ENCODE data around the gene POU2F2. TPM values are rescaled to one million over a fixed set of nuclear protein-coding genes. Genes with fewer than 3 reads are reported as not detected.

Gene POU2F2
- total and polyA plus RNA-seq, 11 donors, result 0.16 to 10.1 (median 0.61) TPM

DNA sequence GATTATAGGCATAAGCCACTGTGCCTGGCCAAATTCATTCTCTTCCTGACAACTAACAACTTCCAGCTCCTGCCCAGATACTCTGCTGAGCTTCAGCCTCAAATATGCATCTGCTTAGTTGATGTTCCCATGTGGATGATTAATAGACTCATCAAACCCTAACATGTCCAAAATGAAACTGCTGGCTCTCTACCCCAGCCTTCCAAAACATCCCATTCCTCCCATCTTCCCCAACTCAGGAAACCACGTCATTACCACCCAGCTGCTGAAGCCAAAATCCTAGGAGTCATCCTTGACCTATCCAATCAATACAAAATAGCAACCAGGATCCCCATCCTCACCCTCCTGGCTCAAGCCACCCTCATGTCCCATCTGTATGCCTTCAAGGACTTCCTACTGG is 20.9 kb downstream of the POU2F2 start:
- peaks cover 0 to 37% (median 5%) of the 10 kb centered on the region in 12 donors for H3K4me1 ChIP-seq
- H3K9me3 ChIP-seq, result no peaks in the 10 kb centered on the region
- ATAC-seq (no peak), DNase-seq (no peak)
- no peak overlapping the region for H3K4me3 ChIP-seq
- WGBS, 4 donors, result 59 to 100% (median 67%) methylated on average over 1 of the region's 1 CpG
- H3K36me3 ChIP-seq, result peaks cover 0 to 9% (median 0%) of the 10 kb centered on the region in 9 donors
- H3K27ac ChIP-seq, result no peak overlapping the region
- TF ChIP-seq POLR2A (IDR thresholded peaks at IDR 0.05), result no peak
- TF ChIP-seq, protein P1, sequence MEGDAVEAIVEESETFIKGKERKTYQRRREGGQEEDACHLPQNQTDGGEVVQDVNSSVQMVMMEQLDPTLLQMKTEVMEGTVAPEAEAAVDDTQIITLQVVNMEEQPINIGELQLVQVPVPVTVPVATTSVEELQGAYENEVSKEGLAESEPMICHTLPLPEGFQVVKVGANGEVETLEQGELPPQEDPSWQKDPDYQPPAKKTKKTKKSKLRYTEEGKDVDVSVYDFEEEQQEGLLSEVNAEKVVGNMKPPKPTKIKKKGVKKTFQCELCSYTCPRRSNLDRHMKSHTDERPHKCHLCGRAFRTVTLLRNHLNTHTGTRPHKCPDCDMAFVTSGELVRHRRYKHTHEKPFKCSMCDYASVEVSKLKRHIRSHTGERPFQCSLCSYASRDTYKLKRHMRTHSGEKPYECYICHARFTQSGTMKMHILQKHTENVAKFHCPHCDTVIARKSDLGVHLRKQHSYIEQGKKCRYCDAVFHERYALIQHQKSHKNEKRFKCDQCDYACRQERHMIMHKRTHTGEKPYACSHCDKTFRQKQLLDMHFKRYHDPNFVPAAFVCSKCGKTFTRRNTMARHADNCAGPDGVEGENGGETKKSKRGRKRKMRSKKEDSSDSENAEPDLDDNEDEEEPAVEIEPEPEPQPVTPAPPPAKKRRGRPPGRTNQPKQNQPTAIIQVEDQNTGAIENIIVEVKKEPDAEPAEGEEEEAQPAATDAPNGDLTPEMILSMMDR (IDR thresholded peaks at IDR 0.05), result no peak
- H3K27me3 ChIP-seq, result peaks cover 0 to 5% (median 0%) of the 10 kb centered on the region in 9 donors
- intact Hi-C loops (cut with DNase I), result no loop called here

DNA sequence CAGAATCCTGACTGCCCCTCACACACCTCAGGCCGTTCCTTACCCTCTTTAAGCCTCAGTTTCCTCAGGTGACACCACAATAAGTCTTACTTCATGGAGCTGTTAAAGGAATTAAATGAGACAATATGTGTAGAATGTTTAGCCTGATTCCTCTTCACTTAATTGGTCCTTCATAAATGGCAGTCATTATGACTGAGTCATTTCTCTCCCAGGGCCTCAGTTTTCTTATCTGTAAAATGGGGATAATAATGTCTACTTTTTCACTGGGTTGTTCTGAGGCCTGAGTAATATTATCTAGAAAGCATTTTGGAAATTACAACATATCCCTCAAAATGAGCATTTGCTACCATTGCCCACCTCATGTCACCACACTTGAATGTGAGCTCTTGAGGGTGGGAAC is 21.6 kb downstream of the POU2F2 start:
- TF ChIP-seq POLR2A (IDR thresholded peaks at IDR 0.05), result no peak
- TF ChIP-seq, protein P1 (IDR thresholded peaks at IDR 0.05), result no peak
- peaks cover 0 to 3% (median 0%) of the 10 kb centered on the region in 9 donors for H3K36me3 ChIP-seq
- no peak overlapping the region for H3K27ac ChIP-seq
- H3K4me1 ChIP-seq, result peaks cover 0 to 37% (median 5%) of the 10 kb centered on the region in 12 donors
- 76 to 85% (median 78%) methylated on average over 1 of the region's 1 CpG for WGBS, 4 donors
- H3K27me3 ChIP-seq, result peaks cover 0 to 12% (median 0%) of the 10 kb centered on the region in 9 donors
- H3K9me3 ChIP-seq, result no peaks in the 10 kb centered on the region
- DNase-seq, result no peak
- no peak overlapping the region for H3K4me3 ChIP-seq
- intact Hi-C loops (cut with DNase I), result no loop called here
- ATAC-seq, result no peak

DNA sequence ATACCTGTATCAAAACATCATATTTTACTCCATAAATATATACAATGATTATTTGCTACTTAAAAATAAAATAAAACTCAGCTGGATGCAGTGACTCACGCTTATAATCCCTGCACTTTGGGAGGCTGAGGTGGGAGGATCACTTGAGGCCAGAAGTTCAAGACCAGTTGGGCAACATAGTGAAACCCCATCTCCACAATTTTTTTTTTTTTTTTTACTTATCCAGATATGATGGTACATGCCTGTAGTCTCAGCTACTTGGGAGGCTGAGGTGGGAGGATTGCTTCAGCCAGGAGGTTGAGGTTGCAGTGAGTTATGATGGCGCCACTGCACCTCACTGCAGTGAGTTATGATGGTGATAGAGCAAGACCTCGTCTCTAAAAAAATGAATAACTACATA is 22.4 kb downstream of the POU2F2 start:
- Histone ChIP-seq H3K9me3 (no peaks in the 10 kb centered on the region), H3K4me3 (no peak overlapping the region), H3K27me3 (peaks cover 0 to 16% (median 4%) of the 10 kb centered on the region in 9 donors), H3K4me1 (peaks cover 0 to 32% (median 5%) of the 10 kb centered on the region in 12 donors), H3K36me3 (no peaks in the 10 kb centered on the region), H3K27ac (no peak overlapping the region)
- no peak for ATAC-seq
- 77 to 87% (median 86%) methylated on average over 3 of the region's 3 CpGs for WGBS, 4 donors
- TF ChIP-seq POLR2A (IDR thresholded peaks at IDR 0.05), result no peak
- no peak for DNase-seq
- intact Hi-C loops (cut with DNase I), result loop anchor here in 5 of 10 donors (2.0 to 10.0 kb wide), 2 partner anchors 75 kb away; no protein-coding TSS in a partner anchor

DNA sequence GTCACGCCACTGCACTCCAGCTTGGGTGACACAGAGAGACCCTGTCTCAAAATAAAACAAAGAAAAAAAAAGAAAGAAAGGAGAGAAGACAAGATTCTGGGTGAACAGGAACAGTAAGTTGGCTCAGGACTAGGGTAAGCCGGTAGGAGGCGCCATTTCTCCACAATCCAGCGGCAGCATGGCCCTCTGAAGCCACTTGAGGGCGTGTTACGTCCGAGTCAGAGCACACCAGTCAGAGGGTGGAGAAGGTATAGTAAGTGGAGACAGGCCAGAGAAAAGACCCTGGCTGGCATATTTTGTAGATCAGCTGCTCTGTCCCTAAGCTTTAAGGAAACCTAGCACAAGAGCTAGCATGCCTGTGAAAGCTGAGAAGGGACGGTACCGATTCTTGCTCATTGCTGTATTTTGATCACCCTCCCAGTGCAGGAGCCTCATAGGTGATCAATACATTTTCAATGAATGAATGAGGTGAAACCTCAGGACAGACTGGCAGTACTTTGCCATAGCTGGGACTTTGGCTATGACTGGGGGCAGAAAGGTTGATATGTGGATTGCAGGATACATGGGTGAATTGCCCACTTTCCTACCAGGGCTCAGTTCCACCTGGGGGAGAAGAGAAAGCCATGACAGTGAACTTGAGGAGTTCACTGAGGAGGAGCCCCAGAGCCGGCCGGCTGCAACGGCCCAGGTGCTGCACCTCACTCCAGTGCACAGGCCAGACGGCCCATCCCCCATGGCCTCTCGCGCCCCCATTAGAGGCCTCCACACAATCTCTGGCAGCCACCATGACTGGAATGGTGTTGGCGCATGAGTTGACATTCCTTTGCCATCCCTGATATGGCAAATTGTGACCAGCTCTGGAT is 23.5 kb downstream of the POU2F2 start:
- DNase-seq, result peak; percentile 65 to 88 (median 76)
- no peak for TF ChIP-seq POLR2A (IDR thresholded peaks at IDR 0.05)
- TF ChIP-seq, protein P1 (IDR thresholded peaks at IDR 0.05), result peak; percentile 76 to 100 (median 92)
- Histone ChIP-seq H3K4me3 (no peak overlapping the region), H3K36me3 (no peaks in the 10 kb centered on the region), H3K4me1 (peaks cover 0 to 21% (median 1%) of the 10 kb centered on the region in 12 donors), H3K27ac (no peak overlapping the region), H3K27me3 (peaks cover 0 to 25% (median 4%) of the 10 kb centered on the region in 9 donors), H3K9me3 (no peaks in the 10 kb centered on the region)
- peak; percentile 70 to 90 (median 86) for ATAC-seq
- intact Hi-C loops (cut with DNase I), result loop anchor here in 5 of 10 donors (2.0 to 10.0 kb wide), 2 partner anchors 76 kb away; no protein-coding TSS in a partner anchor
- WGBS, 4 donors, result 26 to 27% (median 27%) methylated on average over 16 of the region's 16 CpGs
